HepG2 (cell line): Measurements from ENCODE around the gene TM4SF20. TPM values are rescaled to one million over a fixed set of nuclear protein-coding genes. Genes with fewer than 3 reads are reported as not detected.

Source experiments
- ATM ChIP-seq: fragments of 450-650 bp; IDR thresholded peaks from 2 replicates; pipeline ENCODE4 v1.7.1; 2017; ENCODE audit warnings: mild to moderate bottlenecking, borderline replicate concordance
- GPBP1L1 ChIP-seq: sonication (generic); formaldehyde crosslinking; IDR thresholded peaks from 2 replicates; pipeline ENCODE4 v1.5.0; 2020; ENCODE audit warnings: mild to moderate bottlenecking, missing genetic modification reagents
- HNF4A ChIP-seq: sonication (generic); formaldehyde crosslinking; IDR thresholded peaks from 2 replicates; pipeline ENCODE4 v1.4.0; 2020; ENCODE audit warnings: missing genetic modification reagents
- KDM3A ChIP-seq: IDR thresholded peaks from 2 replicates; pipeline ENCODE4 v1.6.1; 2018; ENCODE audit warnings: low read depth, missing compliant biosample characterization
- KDM5A ChIP-seq: fragments of 200-600 bp; sonication (generic); IDR thresholded peaks from 2 replicates; pipeline ENCODE4 v1.7.0; 2018; ENCODE audit warnings: antibody characterized with exemption, mild to moderate bottlenecking, low read length, borderline replicate concordance
- KLF6 ChIP-seq: IDR thresholded peaks from 2 replicates; pipeline ENCODE4 v1.8.0; 2016; ENCODE audit warnings: missing biosample characterization, missing genetic modification reagents
- NFATC3 ChIP-seq: sonication (generic); formaldehyde crosslinking; IDR thresholded peaks from 2 replicates; pipeline ENCODE4 v1.5.1; 2020; ENCODE audit warnings: mild to moderate bottlenecking, missing genetic modification reagents
- NFIC ChIP-seq: IDR thresholded peaks from 2 replicates; pipeline ENCODE4 v1.6.1; 2012; ENCODE audit warnings: mild to moderate bottlenecking, low read length, inconsistent platforms
- RBFOX2 ChIP-seq: fragments of 200-400 bp; formaldehyde crosslinking; IDR thresholded peaks from 2 replicates; pipeline ENCODE4 v1.6.1; 2017; ENCODE audit warnings: low read depth, mild to moderate bottlenecking, low read length
- SP5 ChIP-seq: IDR thresholded peaks from 2 replicates; pipeline ENCODE4 v1.6.1; 2016; ENCODE audit warnings: low read depth, borderline replicate concordance
- TBX3 ChIP-seq: fragments of 450-650 bp; IDR thresholded peaks from 2 replicates; pipeline ENCODE4 v1.6.1; 2017; ENCODE audit warnings: antibody characterized with exemption, mild to moderate bottlenecking, inconsistent platforms, borderline replicate concordance
- TCF12 ChIP-seq, 2 experiments: fragments of 450-650 bp in 1 of 2; sonication (generic) in 1 of 2; formaldehyde crosslinking in 1 of 2; IDR thresholded peaks; 2 replicates each; pipeline versions ENCODE4 v1.6.1 to v1.8.0; 2017 to 2022; ENCODE audit warnings: antibody characterized with exemption in 1 of 2, mild to moderate bottlenecking in 1 of 2, missing genetic modification reagents in 1 of 2, moderate library complexity in 1 of 2
- TCF7L2 ChIP-seq: IDR thresholded peaks from 2 replicates; pipeline ENCODE4 v1.6.1; 2011; ENCODE audit warnings: mild to moderate bottlenecking, low read depth, low read length, moderate library complexity
- ZNF142 ChIP-seq: sonication (generic); formaldehyde crosslinking; IDR thresholded peaks from 2 replicates; pipeline ENCODE4 v1.4.0; 2020; ENCODE audit warnings: missing genetic modification reagents
- ZNF205 ChIP-seq: IDR thresholded peaks from 2 replicates; pipeline ENCODE4 v1.6.1; 2018; ENCODE audit warnings: missing biosample characterization, missing genetic modification reagents
- ZNF331 ChIP-seq: sonication (generic); formaldehyde crosslinking; IDR thresholded peaks from 2 replicates; pipeline ENCODE4 v1.4.0; 2020; ENCODE audit warnings: missing genetic modification reagents
- ZNF616 ChIP-seq: sonication (generic); formaldehyde crosslinking; IDR thresholded peaks from 2 replicates; pipeline ENCODE4 v1.5.0; 2020; ENCODE audit warnings: low read depth, mild to moderate bottlenecking, missing genetic modification reagents
- ZNF740 ChIP-seq: sonication (generic); formaldehyde crosslinking; IDR thresholded peaks from 2 replicates; pipeline ENCODE4 v1.4.0; 2020; ENCODE audit warnings: missing genetic modification reagents
- ZNF879 ChIP-seq: sonication (generic); formaldehyde crosslinking; IDR thresholded peaks from 2 replicates; pipeline ENCODE4 v1.8.1; 2023; ENCODE audit warnings: missing genetic modification reagents
- polyA plus RNA-seq, 8 experiments: library from polyadenylated mRNA; depleted of rRNA in 3 of 8; stranded (reverse) in 7 of 8; unstranded in 1 of 8; fragments of >200 nt; fragmentation: Illumina TruSeq in 4 of 8; extraction: Trizol in 4 of 8; gene quantifications; 2 replicates each; pipeline versions ENCODE4 v1.2.1 to v1.2.3, GENCODE V29; 2011 to 2016; ENCODE audit warnings: low read depth in 4 of 8, missing spikeins in 1 of 8, mixed read lengths in 1 of 8; ENCODE audit not compliant: insufficient read depth in 1 of 8
- total RNA-seq, 5 experiments: library from RNA; depleted of rRNA; stranded (reverse); fragments of >200 nt; fragmentation: Illumina TruSeq; extraction: Trizol; gene quantifications; 2 replicates each; pipeline ENCODE4 v1.2.3, GENCODE V29; 2016; ENCODE audit warnings: low read depth in 1 of 5

TM4SF20 gene
- total and polyA plus RNA-seq, 2 of the 13 experiments (the other 11 are each of a cell fraction or from before 2014, with no cell fraction given), result not detected

GRCh38 chr2:227324995-227325838 lies 53.9 kb downstream of the TM4SF20 start, which contains the start of gene MFF (continued):
- TF ChIP-seq ZNF142 (CRISPR knock-in tag) (peak; percentile 56; the same call in 1 of the 2 replicates), NFIC (peak; percentile 40; the same call in 1 of the 2 replicates), ZNF205 (CRISPR knock-in tag) (peak; percentile 89), ZNF331 (peak; percentile 96), KLF6 (CRISPR knock-in tag) (peak; percentile 98), KDM3A (CRISPR knock-in tag) (peak; percentile 97), HNF4A (CRISPR knock-in tag) (peak; percentile 42), SP5 (CRISPR knock-in tag) (peak; percentile 73), KDM5A (peak; percentile 82), RBFOX2 (peak; percentile 99), ZNF879 (CRISPR knock-in tag) (peak; percentile 90; the same call in 1 of the 2 replicates), TCF7L2 (no peak), ZNF740 (peak; percentile 81; the same call in 1 of the 2 replicates), ZNF616 (CRISPR knock-in tag) (peak; percentile 95), GPBP1L1 (CRISPR knock-in tag) (no peak), TBX3 (peak; percentile 86), TCF12 (IDR thresholded peaks at IDR 0.05) (no peak), TCF12 (CRISPR knock-in tag; IDR thresholded peaks at IDR 0.05) (no peak; the same call in none of the 2 replicates), NFATC3 (CRISPR knock-in tag) (peak; percentile 27), ATM (no peak)
